Measurements from ENCODE around the gene FAM131B. TPM values are rescaled to one million over a fixed set of nuclear protein-coding genes. Genes with fewer than 3 reads are reported as not detected.

The FAM131B gene
- total RNA-seq, 1 donor from 2014 or later: 4.2 TPM

GRCh38 chr7:143383642-143383957 is 21.1 kb upstream of the FAM131B start:
- no peak for DNase-seq (ENCODE audit: low read depth)

- DNase-seq (ENCODE audit: low read depth): no peak
Observed at GRCh38 chr7:143382791-143383641, 20.5 kb upstream of the FAM131B start.

GRCh38 chr7:143382126-143382790 is 19.7 kb upstream of the FAM131B start:
- no peak for DNase-seq (ENCODE audit: low read depth)

- peak; percentile 56 for DNase-seq (ENCODE audit: low read depth)
Observed at GRCh38 chr7:143381427-143382125, 19.1 kb upstream of the FAM131B start.

GRCh38 chr7:143380646-143381426 is 18.3 kb upstream of the FAM131B start, which contains the start of gene ZYX:
TSS of gene ZYX (plus strand) at chr7:143381345. CDS start at chr7:143381572, 227 bp downstream.
- DNase-seq (ENCODE audit: low read depth): peak; percentile 58

- DNase-seq (ENCODE audit: low read depth): peak; percentile 67
Observed at GRCh38 chr7:143380260-143380645, 17.7 kb upstream of the FAM131B start.

- DNase-seq (ENCODE audit: low read depth): no peak
Observed at GRCh38 chr7:143379611-143380259, 17.2 kb upstream of the FAM131B start.

GRCh38 chr7:143376396-143376795 is 13.9 kb upstream of the FAM131B start:
- DNase-seq (ENCODE audit: low read depth): no peak

- DNase-seq (ENCODE audit: low read depth): no peak
Observed at GRCh38 chr7:143375298-143376034, 13.0 kb upstream of the FAM131B start.

GRCh38 chr7:143374561-143374960 is 12.0 kb upstream of the FAM131B start:
- DNase-seq (ENCODE audit: low read depth): no peak

- DNase-seq (ENCODE audit: low read depth): no peak
Observed at GRCh38 chr7:143373255-143373794, 10.8 kb upstream of the FAM131B start.

GRCh38 chr7:143372070-143372469 is 9.6 kb upstream of the FAM131B start:
- peak; percentile 57 for DNase-seq (ENCODE audit: low read depth)

- peak; percentile 73 for DNase-seq (ENCODE audit: low read depth)
Observed at GRCh38 chr7:143369678-143370651, 7.5 kb upstream of the FAM131B start.

- no peak for DNase-seq (ENCODE audit: low read depth)
Observed at GRCh38 chr7:143368387-143368786, 5.9 kb upstream of the FAM131B start.

GRCh38 chr7:143367972-143368371 is 5.5 kb upstream of the FAM131B start:
- peak; percentile 86 for DNase-seq (ENCODE audit: low read depth)

- DNase-seq (ENCODE audit: low read depth): no peak
Observed at GRCh38 chr7:143363016-143363937, 764 bp upstream of the FAM131B start.

GRCh38 chr7:143361552-143362130 is 872 bp downstream of the FAM131B start:
- no peak for DNase-seq (ENCODE audit: low read depth)
